GM12878 (cell line): ENCODE data around the gene EIF2S2. TPM values are rescaled to one million over a fixed set of nuclear protein-coding genes. Genes with fewer than 3 reads are reported as not detected.

Experiments
- ATAC-seq: fragments of 200-7000 bp; cut with Tn5 transposase; 3 replicates; pipeline ENCODE4 v1.9.1; 2020; ENCODE audit warnings: mild to moderate bottlenecking, moderate library complexity
- BruUV-seq: library from RNA; stranded (reverse); fragments of 400-500 nt; replicated peaks from 2 replicates; lab custom pipeline; 2021; lab: Mats Ljungman, UMichigan
- CTCF ChIA-PET: fragments of 300-600 bp; sonication (Branson Sonifier 250); formaldehyde crosslinking; extraction: SDS; loops from one replicate; lab custom pipeline; 2021; ENCODE audit warnings: inconsistent platforms; lab: Yijun Ruan, JAX
- POLR2A ChIA-PET: fragments of 350-600 bp; formaldehyde crosslinking; extraction: SDS; loops from one replicate; lab custom pipeline; 2021; ENCODE audit warnings: inconsistent platforms; lab: Charles Lee
- RAD21 ChIA-PET: fragments of 300-600 bp; sonication (Branson Sonifier 250); formaldehyde crosslinking; loops from one replicate; lab custom pipeline; 2023; ENCODE audit warnings: antibody characterized with exemption; ENCODE audit not compliant: unreplicated experiment; lab: Charles Lee
- SMC1A ChIA-PET: fragments of 300-600 bp; sonication (Branson Sonifier 250); formaldehyde crosslinking; loops from one replicate; lab custom pipeline; 2023; ENCODE audit not compliant: unreplicated experiment, uncharacterized antibody; lab: Charles Lee
- DNase-seq: peaks from one replicate; pipeline ENCODE4 v3.0.0-alpha.2; 2011; ENCODE audit warnings: low read depth, low spot score
- FAIRE-seq: peaks from 3 replicates; lab custom pipeline; 2011; peaks lifted over from hg19 to GRCh38; lab: Jason Lieb, UNC
- H2AFZ ChIP-seq: 2 replicates; pipeline ENCODE4 v1.6.0; 2011; ENCODE audit warnings: low read depth, low read length, control low read depth; ENCODE audit not compliant: control insufficient read depth
- H3K27ac ChIP-seq: 2 replicates; pipeline ENCODE4 v1.5.1; 2011; ENCODE audit warnings: control low read depth; ENCODE audit not compliant: control insufficient read depth, insufficient read depth
- H3K27me3 ChIP-seq, 2 experiments: replicated peaks in 1 of 2; 2 replicates each; pipeline versions ENCODE4 v1.6.0 to v1.6.1; 2011; ENCODE audit warnings: low read length in 1 of 2; ENCODE audit not compliant: control insufficient read depth in 2 of 2, insufficient read depth in 2 of 2
- H3K36me3 ChIP-seq, 2 experiments: 2 replicates each; pipeline ENCODE4 v1.5.1; 2011; ENCODE audit warnings: low read length in 1 of 2; ENCODE audit not compliant: control insufficient read depth in 2 of 2, insufficient read depth in 2 of 2
- H3K4me1 ChIP-seq: 2 replicates; pipeline ENCODE4 v1.6.1; 2011; ENCODE audit warnings: mild to moderate bottlenecking, low read length, moderate library complexity, mixed read lengths; ENCODE audit not compliant: control insufficient read depth, insufficient read depth
- H3K4me2 ChIP-seq: 2 replicates; pipeline ENCODE4 v1.6.0; 2011; ENCODE audit warnings: control low read depth; ENCODE audit not compliant: control insufficient read depth, insufficient read depth
- H3K4me3 ChIP-seq: fragments of 200-600 bp; sonication (generic); 2 replicates; pipeline ENCODE4 v1.5.1; 2016
- H3K79me2 ChIP-seq: 2 replicates; pipeline ENCODE4 v1.6.0; 2011; ENCODE audit warnings: low read length; ENCODE audit not compliant: control insufficient read depth, insufficient read depth
- H3K9ac ChIP-seq: 2 replicates; pipeline ENCODE4 v1.8.0; 2011; ENCODE audit warnings: low read length, control low read depth, mixed read lengths; ENCODE audit not compliant: control insufficient read depth, insufficient read depth
- H3K9me3 ChIP-seq: replicated peaks from 3 replicates; pipeline ENCODE4 v1.5.1; 2011; ENCODE audit warnings: mild to moderate bottlenecking, low read length; ENCODE audit not compliant: control insufficient read depth, insufficient read depth
- H4K20me1 ChIP-seq: 2 replicates; pipeline ENCODE4 v1.6.0; 2011; ENCODE audit not compliant: control insufficient read depth, insufficient read depth
- BCL3 ChIP-seq: IDR thresholded peaks from 2 replicates; pipeline ENCODE4 v1.6.1; 2011; ENCODE audit warnings: borderline replicate concordance, low read depth, mild to moderate bottlenecking, moderate library complexity, low read length; ENCODE audit not compliant: insufficient read depth, poor library complexity, severe bottlenecking
- BHLHE40 ChIP-seq, 2 experiments: fragments of 450-650 bp in 1 of 2; IDR thresholded peaks; 2 replicates each; pipeline ENCODE4 v1.6.1; 2011 to 2017; ENCODE audit warnings: low read depth in 2 of 2, borderline replicate concordance in 1 of 2, improper control_type of control experiment in 1 of 2, low read length in 1 of 2, mild to moderate bottlenecking in 1 of 2
- BMI1 ChIP-seq: fragments of 450-650 bp; IDR thresholded peaks from 2 replicates; pipeline ENCODE4 v1.6.1; 2016; ENCODE audit warnings: mild to moderate bottlenecking, moderate library complexity, borderline replicate concordance
- ELK1 ChIP-seq: IDR thresholded peaks from 2 replicates; pipeline ENCODE4 v1.6.1; 2012; ENCODE audit warnings: low read depth, low read length, improper control_type of control experiment
- IKZF2 ChIP-seq, 2 experiments: fragments of 450-650 bp; IDR thresholded peaks; 2 replicates each; pipeline ENCODE4 v1.6.1; 2017; ENCODE audit warnings: mild to moderate bottlenecking in 2 of 2, moderate library complexity in 2 of 2
- JUND ChIP-seq: IDR thresholded peaks from 2 replicates; pipeline ENCODE4 v1.6.1; 2012; ENCODE audit warnings: low read depth, mild to moderate bottlenecking, low read length, improper control_type of control experiment, moderate library complexity
- KDM1A ChIP-seq: fragments of 200-600 bp; sonication (generic); IDR thresholded peaks from 2 replicates; pipeline ENCODE4 v1.6.1; 2016; ENCODE audit warnings: borderline replicate concordance
- PKNOX1 ChIP-seq: fragments of 450-650 bp; IDR thresholded peaks from 2 replicates; pipeline ENCODE4 v1.6.1; 2016; ENCODE audit warnings: mild to moderate bottlenecking
- POU2F2 ChIP-seq: IDR thresholded peaks from 3 replicates; pipeline ENCODE4 v1.6.1; 2011; ENCODE audit warnings: low read depth, mild to moderate bottlenecking, low read length, borderline replicate concordance
- YY1 ChIP-seq: IDR thresholded peaks from 2 replicates; pipeline ENCODE4 v1.6.1; 2011; ENCODE audit warnings: low read depth, mild to moderate bottlenecking, low read length
- WGBS: methylation state at CpG from one replicate; pipeline ENCODE4 v1.1.6; 2016; ENCODE audit warnings: low lambda C conversion rate; ENCODE audit not compliant: insufficient replicate concordance, insufficient coverage; ENCODE audit errors: missing lambda C conversion rate; 5-methylcytosine and 5-hydroxymethylcytosine counted together
- in situ Hi-C: fragments of 300-500 bp; cut with MboI; formaldehyde crosslinking; loops from 9 replicates; pipeline ENCODE4 v1.14.3; 2018; ENCODE audit warnings: mixed read lengths
- intact Hi-C: fragments of 100-400 bp; cut with micrococcal nuclease; formaldehyde crosslinking; loops from one replicate; pipeline ENCODE4 v1.14.2; 2022; ENCODE audit not compliant: unreplicated experiment
- polyA plus RNA-seq, 11 experiments: library from polyadenylated mRNA; depleted of rRNA in 4 of 11; unstranded in 6 of 11; stranded (reverse) in 5 of 11; fragments of >200 nt; fragmentation: Nextera tagmentation in 4 of 11; fragmentation: Illumina TruSeq in 1 of 11; extraction: Ambion mirVana in 4 of 11; extraction: Trizol in 1 of 11; gene quantifications; 1 replicate in 1 of 11; 2 replicates in 10 of 11; pipeline versions ENCODE4 v1.2.1 to v1.2.3, GENCODE V29; 2011 to 2016; ENCODE audit warnings: inconsistent platforms in 2 of 11, missing spikeins in 2 of 11, low read depth in 1 of 11
- total RNA-seq, 4 experiments: library from RNA; depleted of rRNA in 3 of 4; stranded (reverse); fragments of >200 nt in 3 of 4; fragmentation: Illumina TruSeq in 1 of 4; extraction: Trizol in 1 of 4; gene quantifications; 2 replicates each; pipeline versions ENCODE4 v1.2.1 to v1.2.3, GENCODE V29; 2013 to 2021

EIF2S2 gene
- total and polyA plus RNA-seq, 10 of the 15 experiments (the other 5 are each of a cell fraction or from before 2014, with no cell fraction given) = 60.2 to 153 (median 84.3) TPM

GRCh38 chr20:34047010-34047687, 64.9 kb downstream of the EIF2S2 start:
- RAD21 ChIA-PET = no interaction called here
- H3K4me2 ChIP-seq = no peak overlapping the region
- ATAC-seq = no peak
- peaks cover 46% of the 10 kb centered on the region for H3K79me2 ChIP-seq
- DNase-seq = no peak
- in situ Hi-C loops = no loop called here
- SMC1A ChIA-PET = no interaction called here
- TF ChIP-seq JUND = no peak
- no peak for TF ChIP-seq YY1
- no peak for TF ChIP-seq PKNOX1
- TF ChIP-seq IKZF2 (IDR thresholded peaks at IDR 0.05) = no peak
- TF ChIP-seq POU2F2 = no peak
- TF ChIP-seq BCL3 = no peak
- no peak for TF ChIP-seq BMI1
- TF ChIP-seq KDM1A = no peak
- TF ChIP-seq BHLHE40 (IDR thresholded peaks at IDR 0.05; ENCODE audit: borderline replicate concordance in 1 of 2, low read depth in 2 of 2, low read length in 1 of 2) = no peak
- no peak for TF ChIP-seq ELK1
- no peak overlapping the region for H3K4me3 ChIP-seq
- H3K36me3 ChIP-seq = peaks cover 4 to 11% of the 10 kb centered on the region in 2 experiments; a peak in 3 of 4 replicates
- CTCF ChIA-PET = interaction anchor here (1.1 kb wide), 1 partner anchor 184 kb away, joined by 3 read pairs; no protein-coding TSS in a partner anchor
- no peak for FAIRE-seq
- H2AFZ ChIP-seq = no peak overlapping the region
- intact Hi-C loops = no loop called here
- no peaks in the 10 kb centered on the region for H3K4me1 ChIP-seq
- H3K27me3 ChIP-seq = no peaks in the 10 kb centered on the region
- BruUV-seq = no TSS peak
- 90% methylated on average over 7 of the region's 7 CpGs for WGBS
- no peak overlapping the region for H3K9ac ChIP-seq
- no peak overlapping the region for H3K27ac ChIP-seq
- no peaks in the 10 kb centered on the region for H3K9me3 ChIP-seq
- POLR2A ChIA-PET = no interaction called here
- peaks cover 7% of the 10 kb centered on the region for H4K20me1 ChIP-seq
